A673 (cell line): Measurements from ENCODE around the gene PHACTR2.

Experiments used
- CTCF ChIP-seq: fragments of 300-800, 200-600 bp; sonication (generic); conservative IDR thresholded peaks from 2 replicates; pipeline ENCODE4 v1.5.1; 2017; ENCODE audit warnings: low read depth, mild to moderate bottlenecking, antibody characterized with exemption, low read length, moderate library complexity, mixed read lengths
- EZH2 ChIP-seq: fragments of 200-600 bp; sonication (generic); IDR thresholded peaks from 2 replicates; pipeline ENCODE4 v1.6.1; 2017; ENCODE audit warnings: borderline replicate concordance, low read depth, mild to moderate bottlenecking, mixed read lengths, antibody characterized with exemption, low read length; ENCODE audit not compliant: poor library complexity, severe bottlenecking

- TF ChIP-seq CTCF (no peak), EZH2 (no peak)
These were observed 143.6 kb downstream of the PHACTR2 start for GRCh38 chr6:143821359-143821758.
